Right atrium auricular region (tissue), 2 donors: ENCODE results near the gene PSMD6. TPM values are rescaled to one million over a fixed set of nuclear protein-coding genes. Genes with fewer than 3 reads are reported as not detected.

Experiments
- DNase-seq: peaks from one replicate; pipeline ENCODE4 v3.0.0-alpha.2; 2019; ENCODE audit warnings: low spot score
- H3K27ac ChIP-seq, 2 donors: fragments of 200-600 bp; sonication (generic); 1 replicate in 1 of 2; 2 replicates in 1 of 2; pipeline ENCODE4 v1.5.1; 2016 to 2019
- H3K27me3 ChIP-seq, 2 donors: fragments of 200-600 bp; sonication (generic); one replicate each; pipeline versions ENCODE4 v1.5.1 to v1.6.0; 2017 to 2019
- H3K36me3 ChIP-seq: fragments of 200-600 bp; sonication (generic); one replicate; pipeline ENCODE4 v1.5.1; 2016
- H3K4me1 ChIP-seq, 2 donors: fragments of 200-600 bp; sonication (generic); one replicate each; pipeline versions ENCODE4 v1.5.1 to v1.6.0; 2017 to 2019
- H3K4me3 ChIP-seq, 2 donors: fragments of 200-600 bp; sonication (generic); 1 replicate in 1 of 2; 2 replicates in 1 of 2; pipeline ENCODE4 v1.5.1; 2017 to 2019; ENCODE audit warnings: mild to moderate bottlenecking in 1 of 2, moderate library complexity in 1 of 2
- H3K9me3 ChIP-seq, 2 donors: fragments of 200-600 bp; sonication (generic); one replicate each; pipeline ENCODE4 v1.5.1; 2019
- total RNA-seq, 2 donors: library from RNA; depleted of rRNA; stranded (reverse); fragments of >200 nt; gene quantifications; one replicate each; pipeline ENCODE4 v1.1.0, GENCODE V29; 2016
- TF ChIP-seq, protein P1 (sequence below), 2 donors: fragments of 200-600 bp; sonication (generic); IDR thresholded peaks; one replicate each; pipeline ENCODE4 v1.5.1; 2019; ENCODE audit warnings: antibody characterized with exemption in 2 of 2

PSMD6 gene
- total RNA-seq, 2 donors from 2014 or later = 48.2 to 74.5 TPM

GRCh38 chr3:63980830-63981498, 42.3 kb downstream of the PSMD6 start:
- Histone ChIP-seq H3K4me3 (no peak overlapping the region), H3K36me3 (peaks cover 46% of the 10 kb centered on the region), H3K9me3 (no peaks in the 10 kb centered on the region), H3K4me1 (peaks cover 0 to 38% of the 10 kb centered on the region in 2 donors), H3K27me3 (no peaks in the 10 kb centered on the region), H3K27ac (no peak overlapping the region)
- no peak for DNase-seq
- TF ChIP-seq, protein P1, sequence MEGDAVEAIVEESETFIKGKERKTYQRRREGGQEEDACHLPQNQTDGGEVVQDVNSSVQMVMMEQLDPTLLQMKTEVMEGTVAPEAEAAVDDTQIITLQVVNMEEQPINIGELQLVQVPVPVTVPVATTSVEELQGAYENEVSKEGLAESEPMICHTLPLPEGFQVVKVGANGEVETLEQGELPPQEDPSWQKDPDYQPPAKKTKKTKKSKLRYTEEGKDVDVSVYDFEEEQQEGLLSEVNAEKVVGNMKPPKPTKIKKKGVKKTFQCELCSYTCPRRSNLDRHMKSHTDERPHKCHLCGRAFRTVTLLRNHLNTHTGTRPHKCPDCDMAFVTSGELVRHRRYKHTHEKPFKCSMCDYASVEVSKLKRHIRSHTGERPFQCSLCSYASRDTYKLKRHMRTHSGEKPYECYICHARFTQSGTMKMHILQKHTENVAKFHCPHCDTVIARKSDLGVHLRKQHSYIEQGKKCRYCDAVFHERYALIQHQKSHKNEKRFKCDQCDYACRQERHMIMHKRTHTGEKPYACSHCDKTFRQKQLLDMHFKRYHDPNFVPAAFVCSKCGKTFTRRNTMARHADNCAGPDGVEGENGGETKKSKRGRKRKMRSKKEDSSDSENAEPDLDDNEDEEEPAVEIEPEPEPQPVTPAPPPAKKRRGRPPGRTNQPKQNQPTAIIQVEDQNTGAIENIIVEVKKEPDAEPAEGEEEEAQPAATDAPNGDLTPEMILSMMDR (IDR thresholded peaks at IDR 0.05) = no peak

- H3K4me1 ChIP-seq = peaks cover 0 to 48% of the 10 kb centered on the region in 2 donors
- TF ChIP-seq, protein P1 (IDR thresholded peaks at IDR 0.05) = no peak
- peaks cover 46% of the 10 kb centered on the region for H3K36me3 ChIP-seq
- no peak overlapping the region for H3K4me3 ChIP-seq
- H3K27me3 ChIP-seq = no peaks in the 10 kb centered on the region
- DNase-seq = no peak
- no peaks in the 10 kb centered on the region for H3K9me3 ChIP-seq
- no peak overlapping the region for H3K27ac ChIP-seq
Measured at GRCh38 chr3:63980019-63980418, 43.3 kb downstream of the PSMD6 start.

- TF ChIP-seq, protein P1 (IDR thresholded peaks at IDR 0.05) = no peak
- no peaks in the 10 kb centered on the region for H3K27me3 ChIP-seq
- H3K36me3 ChIP-seq = peaks cover 42% of the 10 kb centered on the region
- no peak overlapping the region for H3K4me3 ChIP-seq
- H3K9me3 ChIP-seq = no peaks in the 10 kb centered on the region
- H3K4me1 ChIP-seq = peaks cover 0 to 49% of the 10 kb centered on the region in 2 donors
- no peak for DNase-seq
- H3K27ac ChIP-seq = peak overlapping the region in 1 of 2 donors; percentile 5
Measured at GRCh38 chr3:63979093-63979885, 44.0 kb downstream of the PSMD6 start.

DNA sequence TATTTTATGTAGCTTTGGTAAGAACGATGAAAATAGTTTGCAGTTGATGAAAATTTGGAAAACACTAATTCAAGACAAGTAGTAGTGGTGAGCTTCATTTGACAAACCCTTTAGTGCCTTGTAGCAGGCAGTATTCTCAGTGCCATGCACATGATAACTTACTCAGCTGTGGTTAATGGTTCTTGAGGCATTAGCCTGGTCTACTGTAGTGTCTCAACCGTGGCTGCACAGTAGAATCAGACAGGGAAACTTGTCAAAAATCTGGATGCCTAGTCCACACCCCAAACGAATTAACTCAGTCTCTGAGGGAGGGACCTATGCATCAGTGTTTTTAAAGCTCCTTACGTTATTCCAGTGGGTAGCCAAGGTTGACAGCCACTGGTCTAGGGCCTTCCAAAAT, 45.4 kb downstream of the PSMD6 start:
- no peak for DNase-seq
- TF ChIP-seq, protein P1 (IDR thresholded peaks at IDR 0.05) = no peak
- H3K27me3 ChIP-seq = no peaks in the 10 kb centered on the region
- H3K4me1 ChIP-seq = peaks cover 0 to 49% of the 10 kb centered on the region in 2 donors
- H3K4me3 ChIP-seq = no peak overlapping the region
- no peaks in the 10 kb centered on the region for H3K9me3 ChIP-seq
- peaks cover 28% of the 10 kb centered on the region for H3K36me3 ChIP-seq
- H3K27ac ChIP-seq = no peak overlapping the region

GRCh38 chr3:63976872-63977200, 46.5 kb downstream of the PSMD6 start:
- H3K4me3 ChIP-seq = no peak overlapping the region
- H3K4me1 ChIP-seq = peaks cover 0 to 55% of the 10 kb centered on the region in 2 donors
- TF ChIP-seq, protein P1 (IDR thresholded peaks at IDR 0.05) = no peak
- no peaks in the 10 kb centered on the region for H3K27me3 ChIP-seq
- DNase-seq = no peak
- peaks cover 20% of the 10 kb centered on the region for H3K36me3 ChIP-seq
- H3K27ac ChIP-seq = peak overlapping the region in 1 of 2 donors; percentile 48
- H3K9me3 ChIP-seq = no peaks in the 10 kb centered on the region
